Measurements from ENCODE around the gene CR1L. TPM values are rescaled to one million over a fixed set of nuclear protein-coding genes. Genes with fewer than 3 reads are reported as not detected.

CR1L gene
- total and polyA plus RNA-seq, 2 donors (not counting 3 experiments of a cell fraction or from before 2014, with no cell fraction given): not detected

DNA sequence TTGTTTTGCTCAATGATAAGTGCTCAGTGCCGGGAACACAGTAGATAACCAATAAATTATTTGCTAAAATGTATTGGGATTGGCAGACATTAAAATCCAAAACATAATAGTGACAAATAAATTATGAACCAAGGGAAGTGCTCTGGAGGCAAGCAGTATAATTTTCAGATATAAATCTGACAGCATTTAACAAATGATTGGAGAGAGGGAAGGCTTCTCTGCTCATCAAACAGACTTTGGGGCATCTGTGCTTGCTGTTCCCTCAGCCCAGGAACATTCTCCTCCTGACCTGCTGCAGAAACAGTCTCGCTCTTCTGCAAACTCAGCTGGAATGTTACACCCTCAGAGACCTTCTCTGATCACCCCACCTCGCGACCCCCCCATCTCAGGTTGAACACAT is 109.1 kb downstream of the CR1L start:
- ChIA-PET CTCF (no interaction called here), POLR2A (no interaction called here)
- H2AFZ ChIP-seq (ENCODE audit: low read depth, low read length): no peak overlapping the region
- no peak overlapping the region for H3K9ac ChIP-seq (replicated peaks; ENCODE audit: extremely low read depth, insufficient read depth, low read length)
- H3K4me3 ChIP-seq (replicated peaks in 1 of 3; ENCODE audit: insufficient read depth in 1 of 3, low read depth in 1 of 3, low read length in 3 of 3): peak overlapping the region in 1 of 3 experiments; percentile 42
- no TSS peak for BruUV-seq (replicated peaks)
- peaks cover 9% of the 10 kb centered on the region for H4K20me1 ChIP-seq (replicated peaks; ENCODE audit: control insufficient read depth, extremely low read depth, insufficient read depth, low read length)
- dilution Hi-C loops (cut with MboI; ENCODE audit: extremely low pct_ligation_motif_present, low sequenced_read_pairs) (no loop called here), intact Hi-C loops (cut with micrococcal nuclease) (loop anchor here (5.0 to 10.0 kb wide), 2 partner anchors 469 to 483 kb away; no protein-coding TSS in a partner anchor)
- H3K9me3 ChIP-seq (replicated peaks; ENCODE audit: control insufficient read depth, insufficient read depth, low read length): no peaks in the 10 kb centered on the region
- peaks cover 0 to 9% of the 10 kb centered on the region in 2 experiments for H3K36me3 ChIP-seq (ENCODE audit: control insufficient read depth in 2 of 2, extremely low read depth in 1 of 2, insufficient read depth in 2 of 2, low read length in 2 of 2)
- H3K27me3 ChIP-seq (ENCODE audit: control insufficient read depth in 2 of 2, insufficient read depth in 2 of 2, low read length in 2 of 2): no peaks in the 10 kb centered on the region
- H3K79me2 ChIP-seq (ENCODE audit: control insufficient read depth, insufficient read depth, low read length): peaks cover 63% of the 10 kb centered on the region
- H3K9me1 ChIP-seq (replicated peaks; ENCODE audit: control insufficient read depth, extremely low read depth, insufficient read depth, low read length): no peaks in the 10 kb centered on the region
- H3K4me1 ChIP-seq (ENCODE audit: control insufficient read depth, extremely low read depth, insufficient read depth, low read length): peaks cover 30% of the 10 kb centered on the region
- H3K4me2 ChIP-seq (ENCODE audit: insufficient read depth, low read length): peak overlapping the region; percentile 60
- TF ChIP-seq, protein P1, sequence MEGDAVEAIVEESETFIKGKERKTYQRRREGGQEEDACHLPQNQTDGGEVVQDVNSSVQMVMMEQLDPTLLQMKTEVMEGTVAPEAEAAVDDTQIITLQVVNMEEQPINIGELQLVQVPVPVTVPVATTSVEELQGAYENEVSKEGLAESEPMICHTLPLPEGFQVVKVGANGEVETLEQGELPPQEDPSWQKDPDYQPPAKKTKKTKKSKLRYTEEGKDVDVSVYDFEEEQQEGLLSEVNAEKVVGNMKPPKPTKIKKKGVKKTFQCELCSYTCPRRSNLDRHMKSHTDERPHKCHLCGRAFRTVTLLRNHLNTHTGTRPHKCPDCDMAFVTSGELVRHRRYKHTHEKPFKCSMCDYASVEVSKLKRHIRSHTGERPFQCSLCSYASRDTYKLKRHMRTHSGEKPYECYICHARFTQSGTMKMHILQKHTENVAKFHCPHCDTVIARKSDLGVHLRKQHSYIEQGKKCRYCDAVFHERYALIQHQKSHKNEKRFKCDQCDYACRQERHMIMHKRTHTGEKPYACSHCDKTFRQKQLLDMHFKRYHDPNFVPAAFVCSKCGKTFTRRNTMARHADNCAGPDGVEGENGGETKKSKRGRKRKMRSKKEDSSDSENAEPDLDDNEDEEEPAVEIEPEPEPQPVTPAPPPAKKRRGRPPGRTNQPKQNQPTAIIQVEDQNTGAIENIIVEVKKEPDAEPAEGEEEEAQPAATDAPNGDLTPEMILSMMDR (IDR thresholded peaks at IDR 0.05; ENCODE audit: extremely low read depth in 1 of 2, insufficient read depth in 1 of 2, low read depth in 1 of 2, low read length in 2 of 2): no peak
- no peak for TF ChIP-seq POLR2A (IDR thresholded peaks at IDR 0.05; ENCODE audit: low read depth, low read length)
- no peak for TF ChIP-seq EZH2 (IDR thresholded peaks at IDR 0.05; ENCODE audit: borderline replicate concordance, low read depth, low read length, severe bottlenecking)
- no peak for TF ChIP-seq GATA2 (IDR thresholded peaks at IDR 0.05; ENCODE audit: insufficient read depth, insufficient read length, low read depth, low read length)
- TF ChIP-seq JUN (IDR thresholded peaks at IDR 0.05; ENCODE audit: borderline replicate concordance, insufficient read depth, insufficient read length, low read depth): no peak
- TF ChIP-seq, protein P2, sequence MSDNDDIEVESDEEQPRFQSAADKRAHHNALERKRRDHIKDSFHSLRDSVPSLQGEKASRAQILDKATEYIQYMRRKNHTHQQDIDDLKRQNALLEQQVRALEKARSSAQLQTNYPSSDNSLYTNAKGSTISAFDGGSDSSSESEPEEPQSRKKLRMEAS (IDR thresholded peaks at IDR 0.05; ENCODE audit: insufficient read depth, insufficient read length): no peak
- no peak for TF ChIP-seq POLR2AphosphoS5 (IDR thresholded peaks at IDR 0.05; ENCODE audit: insufficient read depth, low read depth, low read length)
- no peak for TF ChIP-seq MYC (IDR thresholded peaks at IDR 0.05; ENCODE audit: low read depth, low read length)
- no peak for TF ChIP-seq FOS (IDR thresholded peaks at IDR 0.05; ENCODE audit: borderline replicate concordance, insufficient read depth, low read length)
- H3K27ac ChIP-seq (ENCODE audit: insufficient read depth, low read depth, low read length): no peak overlapping the region
- DNase-seq (ENCODE audit: low read depth, low spot score) (no peak), FAIRE-seq (no peak)

Measured in endothelial cell of umbilical vein (primary cell).